Tibial artery (tissue), 4 donors: ENCODE measurements around the gene MLLT3.

Experiments
- DNase-seq, 2 donors: peaks; one replicate each; pipeline ENCODE4 v3.0.0-alpha.2; 2019
- H3K27ac ChIP-seq, 2 donors: fragments of 200-600 bp; sonication (generic) in 1 of 2; 1 replicate in 1 of 2; 2 replicates in 1 of 2; pipeline ENCODE4 v1.5.1; 2018 to 2019; ENCODE audit warnings: mild to moderate bottlenecking in 1 of 2
- H3K27me3 ChIP-seq, 2 donors: fragments of 200-600 bp; sonication (generic) in 1 of 2; one replicate each; pipeline versions ENCODE4 v1.5.1 to v1.6.0; 2016 to 2019
- H3K36me3 ChIP-seq, 3 donors: fragments of 200-600 bp; sonication (generic) in 2 of 3; one replicate each; pipeline ENCODE4 v1.5.1; 2016 to 2019; ENCODE audit warnings: mild to moderate bottlenecking in 2 of 3
- H3K4me1 ChIP-seq, 4 donors: fragments of 200-600 bp; sonication (generic) in 2 of 4; 1 replicate in 3 of 4; 2 replicates in 1 of 4; pipeline ENCODE4 v1.5.1; 2016 to 2019
- H3K4me3 ChIP-seq, 2 donors: fragments of 200-600 bp; sonication (generic) in 1 of 2; 1 replicate in 1 of 2; 2 replicates in 1 of 2; pipeline ENCODE4 v1.5.1; 2018 to 2019; ENCODE audit warnings: mild to moderate bottlenecking in 2 of 2
- H3K9me3 ChIP-seq, 3 donors: fragments of 200-600 bp; sonication (generic) in 1 of 3; one replicate each; pipeline ENCODE4 v1.5.1; 2016 to 2019
- intact Hi-C: fragments of 100-400 bp; cut with DNase I; formaldehyde crosslinking; loops from one replicate; pipeline ENCODE4 v1.15.0; 2023; ENCODE audit warnings: low total_unique reads
- TF ChIP-seq, protein P1 (sequence below), 2 experiments: fragments of 200-600 bp in 1 of 2; fragments of 450-650 bp in 1 of 2; IDR thresholded peaks; one replicate each; pipeline ENCODE4 v1.5.1; 2017 to 2019; ENCODE audit warnings: antibody characterized with exemption in 2 of 2, mild to moderate bottlenecking in 1 of 2, moderate library complexity in 1 of 2

Gene MLLT3

DNA sequence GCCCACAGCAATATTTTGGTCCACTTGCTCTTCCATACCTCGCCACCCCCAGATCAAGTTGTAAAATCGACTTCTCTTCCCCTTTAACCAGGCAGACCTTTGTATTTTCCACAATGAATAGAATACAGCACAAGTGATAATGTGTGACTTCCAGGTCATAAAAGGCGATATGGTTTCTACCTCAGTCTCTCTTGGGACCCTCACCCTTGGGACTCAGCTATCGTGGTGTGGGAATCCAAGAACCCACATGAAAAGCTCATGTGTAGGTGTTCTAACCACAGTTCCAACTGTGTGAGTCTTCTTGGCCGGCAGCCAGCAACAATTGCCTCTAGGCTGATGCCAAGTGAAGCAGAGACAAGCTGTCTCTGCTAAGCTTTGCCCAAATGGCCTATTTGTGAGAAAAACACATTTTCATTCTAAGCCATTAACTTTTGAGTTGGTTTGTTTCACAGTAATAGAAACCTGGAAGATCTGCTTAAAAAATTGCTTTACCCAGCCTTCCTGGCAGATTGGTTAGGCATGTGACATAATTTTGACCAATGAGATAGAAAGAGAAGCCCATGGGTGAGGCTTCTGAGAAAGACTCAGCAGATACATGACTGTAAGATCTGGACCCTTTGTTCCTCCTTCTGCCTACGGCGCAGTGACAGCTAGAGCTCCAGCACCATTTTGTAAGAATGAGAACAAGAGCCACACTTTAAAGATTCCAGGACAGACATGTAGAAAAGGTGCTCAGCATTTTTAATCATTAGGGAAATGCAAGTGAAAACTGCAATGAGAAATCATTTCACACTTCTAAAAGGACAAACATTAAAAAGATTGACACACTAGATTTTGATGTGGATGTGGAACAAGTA lies 18.3 kb upstream of the MLLT3 start:
- Histone ChIP-seq H3K36me3 (no peaks in the 10 kb centered on the region), H3K9me3 (no peaks in the 10 kb centered on the region), H3K4me1 (peaks cover 0 to 6% (median 0%) of the 10 kb centered on the region in 4 donors), H3K27ac (no peak overlapping the region), H3K4me3 (no peak overlapping the region), H3K27me3 (no peaks in the 10 kb centered on the region)
- TF ChIP-seq, protein P1, sequence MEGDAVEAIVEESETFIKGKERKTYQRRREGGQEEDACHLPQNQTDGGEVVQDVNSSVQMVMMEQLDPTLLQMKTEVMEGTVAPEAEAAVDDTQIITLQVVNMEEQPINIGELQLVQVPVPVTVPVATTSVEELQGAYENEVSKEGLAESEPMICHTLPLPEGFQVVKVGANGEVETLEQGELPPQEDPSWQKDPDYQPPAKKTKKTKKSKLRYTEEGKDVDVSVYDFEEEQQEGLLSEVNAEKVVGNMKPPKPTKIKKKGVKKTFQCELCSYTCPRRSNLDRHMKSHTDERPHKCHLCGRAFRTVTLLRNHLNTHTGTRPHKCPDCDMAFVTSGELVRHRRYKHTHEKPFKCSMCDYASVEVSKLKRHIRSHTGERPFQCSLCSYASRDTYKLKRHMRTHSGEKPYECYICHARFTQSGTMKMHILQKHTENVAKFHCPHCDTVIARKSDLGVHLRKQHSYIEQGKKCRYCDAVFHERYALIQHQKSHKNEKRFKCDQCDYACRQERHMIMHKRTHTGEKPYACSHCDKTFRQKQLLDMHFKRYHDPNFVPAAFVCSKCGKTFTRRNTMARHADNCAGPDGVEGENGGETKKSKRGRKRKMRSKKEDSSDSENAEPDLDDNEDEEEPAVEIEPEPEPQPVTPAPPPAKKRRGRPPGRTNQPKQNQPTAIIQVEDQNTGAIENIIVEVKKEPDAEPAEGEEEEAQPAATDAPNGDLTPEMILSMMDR (IDR thresholded peaks at IDR 0.05), result no peak
- DNase-seq, result no peak
- intact Hi-C loops, result loop anchor here (5.0 kb wide), 1 partner anchor 102 kb away; no protein-coding TSS in a partner anchor

DNA sequence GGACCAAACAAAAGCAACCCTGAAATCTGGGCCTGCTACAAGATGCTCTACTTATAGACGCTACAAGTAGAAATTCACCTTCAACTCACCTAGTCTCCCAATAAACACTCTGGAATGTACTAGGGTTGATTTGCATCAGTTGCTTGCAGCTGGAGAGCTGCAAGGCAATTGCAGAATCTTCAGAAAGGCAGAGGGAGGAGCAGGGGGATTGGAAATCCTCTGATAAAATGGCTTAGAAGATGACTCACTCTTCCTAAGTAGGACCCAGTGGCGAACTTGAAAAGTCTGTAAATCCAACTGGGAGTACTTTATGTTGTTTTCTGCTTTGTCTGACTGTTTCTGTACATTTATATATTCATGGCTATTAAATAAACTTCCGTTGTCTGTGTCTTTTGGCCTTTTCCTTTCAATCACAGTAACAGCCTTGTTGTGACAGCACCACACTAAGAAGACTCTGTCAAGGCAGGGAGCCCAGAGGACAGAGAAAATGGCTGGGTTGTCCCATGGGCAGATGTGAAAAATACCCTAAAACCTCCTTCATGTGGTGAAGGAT lies 14.7 kb upstream of the MLLT3 start:
- Histone ChIP-seq H3K27ac (no peak overlapping the region), H3K4me1 (peaks cover 0 to 6% (median 2%) of the 10 kb centered on the region in 4 donors), H3K4me3 (no peak overlapping the region), H3K27me3 (no peaks in the 10 kb centered on the region), H3K36me3 (no peaks in the 10 kb centered on the region), H3K9me3 (no peaks in the 10 kb centered on the region)
- intact Hi-C loops, result no loop called here
- TF ChIP-seq, protein P1 (IDR thresholded peaks at IDR 0.05), result no peak
- DNase-seq, result no peak

DNA sequence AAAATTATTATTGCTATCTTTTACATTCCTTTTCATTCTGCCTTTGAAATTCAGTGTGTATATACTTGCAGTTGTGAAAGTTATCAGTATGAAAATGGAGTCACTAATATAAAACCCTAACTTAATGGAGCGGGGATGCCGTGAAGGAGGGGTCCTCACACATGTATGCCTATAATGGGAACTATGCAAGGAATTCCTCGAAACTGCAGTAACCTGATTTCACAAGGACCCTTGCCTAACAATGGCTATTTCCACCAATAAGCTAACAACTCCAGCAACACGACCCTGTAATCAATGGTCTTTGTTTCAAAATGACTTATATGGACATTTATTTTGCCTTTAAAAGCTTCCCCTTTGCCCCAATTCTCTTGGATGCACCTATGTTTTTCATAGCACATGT lies 12.6 kb upstream of the MLLT3 start:
- no peaks in the 10 kb centered on the region for H3K36me3 ChIP-seq
- peaks cover 0 to 5% (median 0%) of the 10 kb centered on the region in 4 donors for H3K4me1 ChIP-seq
- no peak overlapping the region for H3K4me3 ChIP-seq
- no peak overlapping the region for H3K27ac ChIP-seq
- no peak for DNase-seq
- no peaks in the 10 kb centered on the region for H3K27me3 ChIP-seq
- no peaks in the 10 kb centered on the region for H3K9me3 ChIP-seq
- TF ChIP-seq, protein P1 (IDR thresholded peaks at IDR 0.05), result no peak
- intact Hi-C loops, result no loop called here

DNA sequence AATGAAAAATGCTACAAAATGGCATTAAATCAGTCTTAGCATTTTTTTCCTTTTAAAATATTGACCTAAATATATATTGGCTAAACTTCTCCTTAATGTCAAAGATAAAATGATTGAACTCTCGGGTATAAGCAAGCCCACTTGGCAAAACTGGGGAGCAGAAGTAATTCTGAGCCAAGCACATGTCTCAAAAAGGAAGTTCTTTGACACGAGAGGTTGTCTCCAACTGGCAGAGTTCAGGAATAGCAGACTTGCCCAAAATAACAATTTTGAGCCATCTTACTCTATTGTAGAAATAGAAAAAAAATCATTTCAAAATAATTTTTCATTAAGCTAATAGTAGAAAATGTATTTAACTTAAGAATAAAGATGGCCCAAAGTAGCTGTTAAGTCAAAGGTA lies 10.4 kb upstream of the MLLT3 start:
- H3K4me3 ChIP-seq, result no peak overlapping the region
- H3K9me3 ChIP-seq, result no peaks in the 10 kb centered on the region
- no peak for DNase-seq
- intact Hi-C loops, result no loop called here
- H3K36me3 ChIP-seq, result no peaks in the 10 kb centered on the region
- H3K4me1 ChIP-seq, result peaks cover 0 to 5% (median 0%) of the 10 kb centered on the region in 4 donors
- no peak overlapping the region for H3K27ac ChIP-seq
- H3K27me3 ChIP-seq, result no peaks in the 10 kb centered on the region
- TF ChIP-seq, protein P1 (IDR thresholded peaks at IDR 0.05), result no peak

DNA sequence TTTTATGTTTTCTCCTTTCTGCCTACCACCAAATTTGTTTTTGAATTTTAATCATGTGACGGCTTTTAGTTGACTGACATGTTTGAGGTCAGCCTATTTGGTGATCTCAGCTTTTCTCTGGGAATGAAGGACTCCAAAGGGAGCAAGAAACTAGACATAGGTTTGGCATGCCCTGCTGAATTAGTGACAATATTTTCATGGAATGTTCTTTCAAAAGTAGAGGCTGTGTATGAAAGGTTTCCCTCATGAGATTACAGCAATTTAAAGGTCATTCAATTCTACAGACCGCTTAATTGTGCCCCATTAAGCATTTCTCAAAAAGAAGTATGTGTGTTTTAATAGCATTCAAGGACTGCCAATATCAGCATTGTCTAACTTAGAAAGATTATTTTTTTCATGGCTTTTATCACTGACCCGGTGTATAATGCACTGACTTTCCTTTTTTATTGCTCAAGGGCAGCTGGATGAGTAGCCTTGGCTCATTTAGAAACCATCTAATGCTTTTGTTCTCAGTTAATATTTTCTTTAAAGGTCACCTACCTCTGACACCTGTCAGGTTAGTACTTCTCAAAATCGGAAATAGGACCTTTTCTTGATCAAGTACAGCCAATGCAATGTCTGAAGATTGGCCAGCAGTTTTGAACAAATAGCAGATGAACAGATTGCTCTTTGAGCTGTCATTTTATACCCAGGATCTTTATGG lies 8.1 kb upstream of the MLLT3 start:
- intact Hi-C loops, result no loop called here
- H3K27me3 ChIP-seq, result no peaks in the 10 kb centered on the region
- TF ChIP-seq, protein P1 (IDR thresholded peaks at IDR 0.05), result no peak
- DNase-seq, result no peak
- H3K4me3 ChIP-seq, result no peak overlapping the region
- no peaks in the 10 kb centered on the region for H3K36me3 ChIP-seq
- H3K4me1 ChIP-seq, result peaks cover 0 to 5% (median 0%) of the 10 kb centered on the region in 4 donors
- H3K9me3 ChIP-seq, result no peaks in the 10 kb centered on the region
- no peak overlapping the region for H3K27ac ChIP-seq
